Gastroesophageal sphincter (tissue), 4 donors: ENCODE measurements around the gene MDGA2. TPM values are rescaled to one million over a fixed set of nuclear protein-coding genes. Genes with fewer than 3 reads are reported as not detected.

Source experiments
- ATAC-seq: fragments of 150-250 bp; one replicate; pipeline ENCODE4 v1.9.1; 2016; ENCODE audit warnings: mild to moderate bottlenecking, moderate library complexity
- H3K27ac ChIP-seq, 4 donors: fragments of 200-600 bp; sonication (generic) in 3 of 4; 1 replicate in 3 of 4; 2 replicates in 1 of 4; pipeline ENCODE4 v1.5.1; 2016 to 2019
- H3K27me3 ChIP-seq: fragments of 200-600 bp; sonication (generic); one replicate; pipeline ENCODE4 v1.5.1; 2019
- H3K36me3 ChIP-seq, 2 donors: fragments of 200-600 bp; sonication (generic); one replicate each; pipeline ENCODE4 v1.5.1; 2019; ENCODE audit warnings: control low read depth in 1 of 2
- H3K4me1 ChIP-seq, 3 donors: fragments of 200-600 bp; sonication (generic); 1 replicate in 2 of 3; 2 replicates in 1 of 3; pipeline ENCODE4 v1.5.1; 2016 to 2019; ENCODE audit warnings: control low read depth in 2 of 3
- H3K4me3 ChIP-seq, 2 donors: fragments of 200-600 bp; sonication (generic); one replicate each; pipeline ENCODE4 v1.5.1; 2019; ENCODE audit warnings: mild to moderate bottlenecking in 1 of 2, moderate library complexity in 1 of 2
- H3K9me3 ChIP-seq, 3 donors: fragments of 200-600 bp; sonication (generic); one replicate each; pipeline ENCODE4 v1.5.1; 2017 to 2019; ENCODE audit warnings: control low read depth in 2 of 3
- EP300 ChIP-seq: sonication (generic); formaldehyde crosslinking; IDR thresholded peaks from one replicate; pipeline ENCODE4 v1.6.1; 2017; ENCODE audit warnings: antibody characterized with exemption, mild to moderate bottlenecking
- POLR2A ChIP-seq, 2 donors: fragments of 450-650 bp; IDR thresholded peaks; one replicate each; pipeline ENCODE4 v1.6.1; 2017; ENCODE audit warnings: antibody characterized with exemption in 2 of 2, mild to moderate bottlenecking in 2 of 2, moderate library complexity in 1 of 2
- POLR2AphosphoS5 ChIP-seq: sonication (generic); formaldehyde crosslinking; IDR thresholded peaks from one replicate; pipeline ENCODE4 v1.6.1; 2017; ENCODE audit warnings: antibody characterized with exemption
- WGBS, 2 donors: methylation state at CpG; one replicate each; pipeline ENCODE4 v1.1.5; 2018; ENCODE audit warnings: low coverage in 1 of 2; 5-methylcytosine and 5-hydroxymethylcytosine counted together
- total RNA-seq, 4 donors: library from RNA; depleted of rRNA; stranded (reverse); fragments of >200 nt; gene quantifications; one replicate each; pipeline ENCODE4 v1.1.0, GENCODE V29; 2016
- TF ChIP-seq, protein P1 (sequence below), 4 experiments: fragments of 200-600 bp in 2 of 4; fragments of 450-650 bp in 2 of 4; sonication (generic) in 1 of 4; IDR thresholded peaks; one replicate each; pipeline ENCODE4 v1.5.1; 2017 to 2019; ENCODE audit warnings: antibody characterized with exemption in 4 of 4, mild to moderate bottlenecking in 2 of 4, moderate library complexity in 2 of 4

The MDGA2 gene
- total RNA-seq, 4 donors from 2014 or later = 0.40 TPM; not detected in 3

DNA sequence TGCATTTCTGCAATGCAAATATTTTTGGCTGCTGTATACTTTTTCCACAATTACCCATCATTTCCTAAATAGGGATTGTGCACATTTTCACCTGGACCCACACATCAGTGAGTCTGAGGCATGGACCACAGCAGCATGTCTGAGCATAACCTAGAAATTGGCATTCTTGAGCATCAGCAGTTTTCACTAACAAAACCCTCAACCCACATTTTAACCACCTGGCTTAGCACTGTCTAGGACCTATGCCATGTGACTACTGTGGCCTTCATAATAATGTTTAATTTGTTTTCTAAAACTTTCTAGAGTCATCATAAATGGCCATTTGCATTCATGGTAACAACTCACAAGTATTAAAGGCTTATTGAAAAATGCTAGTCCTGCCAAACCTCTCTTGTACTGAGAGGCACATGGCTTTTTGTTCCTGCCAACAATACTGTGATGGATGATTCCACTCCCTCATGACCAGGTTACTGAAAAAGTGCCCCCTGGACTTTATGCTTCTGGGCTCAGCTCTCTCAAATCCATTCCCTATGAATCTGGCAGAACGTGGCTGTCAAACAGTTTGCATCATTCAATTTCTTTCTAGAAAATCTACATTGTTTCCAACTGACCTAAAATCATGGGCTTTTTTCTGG is 240.0 kb downstream of the MDGA2 start:
- no peaks in the 10 kb centered on the region for H3K9me3 ChIP-seq
- no peak for ATAC-seq
- no peaks in the 10 kb centered on the region for H3K36me3 ChIP-seq
- H3K4me3 ChIP-seq = no peak overlapping the region
- H3K27me3 ChIP-seq = no peaks in the 10 kb centered on the region
- no peak overlapping the region for H3K27ac ChIP-seq
- TF ChIP-seq POLR2A (IDR thresholded peaks at IDR 0.05) = no peak
- TF ChIP-seq, protein P1, sequence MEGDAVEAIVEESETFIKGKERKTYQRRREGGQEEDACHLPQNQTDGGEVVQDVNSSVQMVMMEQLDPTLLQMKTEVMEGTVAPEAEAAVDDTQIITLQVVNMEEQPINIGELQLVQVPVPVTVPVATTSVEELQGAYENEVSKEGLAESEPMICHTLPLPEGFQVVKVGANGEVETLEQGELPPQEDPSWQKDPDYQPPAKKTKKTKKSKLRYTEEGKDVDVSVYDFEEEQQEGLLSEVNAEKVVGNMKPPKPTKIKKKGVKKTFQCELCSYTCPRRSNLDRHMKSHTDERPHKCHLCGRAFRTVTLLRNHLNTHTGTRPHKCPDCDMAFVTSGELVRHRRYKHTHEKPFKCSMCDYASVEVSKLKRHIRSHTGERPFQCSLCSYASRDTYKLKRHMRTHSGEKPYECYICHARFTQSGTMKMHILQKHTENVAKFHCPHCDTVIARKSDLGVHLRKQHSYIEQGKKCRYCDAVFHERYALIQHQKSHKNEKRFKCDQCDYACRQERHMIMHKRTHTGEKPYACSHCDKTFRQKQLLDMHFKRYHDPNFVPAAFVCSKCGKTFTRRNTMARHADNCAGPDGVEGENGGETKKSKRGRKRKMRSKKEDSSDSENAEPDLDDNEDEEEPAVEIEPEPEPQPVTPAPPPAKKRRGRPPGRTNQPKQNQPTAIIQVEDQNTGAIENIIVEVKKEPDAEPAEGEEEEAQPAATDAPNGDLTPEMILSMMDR (IDR thresholded peaks at IDR 0.05) = no peak
- peaks cover 0 to 12% (median 0%) of the 10 kb centered on the region in 3 donors for H3K4me1 ChIP-seq
- 25 to 71% methylated on average over 1 of the region's 1 CpG for WGBS, 2 donors

DNA sequence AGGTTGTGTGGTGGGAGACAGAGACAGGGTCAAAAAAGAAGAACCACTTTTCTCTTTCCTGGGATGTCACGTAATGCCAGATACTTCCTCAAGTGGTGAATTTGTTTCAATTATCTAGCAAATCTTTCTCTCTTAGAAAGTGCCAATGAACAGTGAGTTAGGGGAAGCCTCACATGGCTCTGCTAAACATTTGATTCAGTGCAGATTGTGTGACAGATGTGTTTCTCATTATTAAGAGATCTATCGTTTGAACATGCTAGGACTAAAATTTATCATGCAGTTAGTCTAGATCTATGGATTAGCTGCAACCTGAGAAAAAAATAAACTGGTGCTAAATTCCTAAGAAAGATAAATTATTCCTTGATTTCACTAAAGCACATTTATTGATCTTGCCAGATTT is 247.8 kb downstream of the MDGA2 start:
- H3K4me1 ChIP-seq = no peaks in the 10 kb centered on the region
- TF ChIP-seq, protein P1 (IDR thresholded peaks at IDR 0.05) = no peak
- no peak for TF ChIP-seq POLR2AphosphoS5
- TF ChIP-seq POLR2A (IDR thresholded peaks at IDR 0.05) = no peak
- TF ChIP-seq EP300 = no peak
- WGBS, 2 donors = 48 to 60% methylated on average over 2 of the region's 2 CpGs

DNA sequence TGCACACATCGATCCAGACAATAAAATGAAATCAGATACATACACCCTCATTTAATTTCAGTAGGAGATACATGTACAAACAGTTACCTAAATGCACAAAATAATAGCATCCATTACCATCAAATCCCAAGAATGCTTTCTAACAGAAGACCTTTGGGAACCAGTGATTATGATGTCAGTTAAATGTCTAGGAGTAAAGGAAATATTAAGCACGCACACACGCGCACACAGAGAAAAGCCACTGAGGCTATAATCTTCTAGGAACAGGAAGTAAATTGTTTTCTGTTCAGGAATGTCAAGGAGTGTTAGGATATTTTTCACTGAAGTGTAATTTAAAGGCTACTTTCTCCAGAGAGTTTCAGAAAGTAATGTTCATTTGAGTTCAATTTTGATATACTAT is 250.1 kb downstream of the MDGA2 start:
- no peaks in the 10 kb centered on the region for H3K4me1 ChIP-seq
- 37 to 61% methylated on average over 4 of the region's 4 CpGs for WGBS, 2 donors
- no peak overlapping the region for H3K27ac ChIP-seq
- ATAC-seq = no peak
- no peaks in the 10 kb centered on the region for H3K36me3 ChIP-seq
- H3K27me3 ChIP-seq = no peaks in the 10 kb centered on the region
- no peak overlapping the region for H3K4me3 ChIP-seq
- TF ChIP-seq POLR2AphosphoS5 = no peak
- TF ChIP-seq, protein P1 (IDR thresholded peaks at IDR 0.05) = no peak
- no peak for TF ChIP-seq EP300
- TF ChIP-seq POLR2A (IDR thresholded peaks at IDR 0.05) = no peak
- H3K9me3 ChIP-seq = no peaks in the 10 kb centered on the region

More for the DNA sequence above, 247.8 kb downstream of the MDGA2 start:
- Histone ChIP-seq H3K9me3 (no peaks in the 10 kb centered on the region), H3K27me3 (no peaks in the 10 kb centered on the region), H3K27ac (no peak overlapping the region), H3K4me3 (no peak overlapping the region), H3K36me3 (no peaks in the 10 kb centered on the region)
- ATAC-seq = no peak

DNA sequence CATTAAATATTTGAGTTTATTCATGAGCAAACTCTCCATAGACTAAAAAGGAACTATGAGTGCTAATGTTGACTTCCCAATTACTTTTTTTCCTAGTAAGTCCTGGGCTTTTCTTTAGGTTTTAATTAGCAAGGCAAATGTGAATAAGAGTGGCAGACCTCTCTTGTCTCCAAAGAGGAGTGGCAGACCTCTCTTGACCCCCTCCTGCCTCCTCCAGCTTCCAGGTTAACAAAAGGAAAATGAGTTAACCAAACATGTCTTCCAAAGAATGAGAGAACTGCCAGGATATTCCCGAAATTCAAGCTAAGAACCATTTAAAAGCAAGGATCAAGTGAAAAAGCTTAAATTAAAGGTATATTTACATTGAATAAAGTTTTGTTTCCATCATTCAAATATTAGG is 253.2 kb downstream of the MDGA2 start:
- Histone ChIP-seq H3K27ac (no peak overlapping the region), H3K4me3 (no peak overlapping the region), H3K27me3 (no peaks in the 10 kb centered on the region), H3K9me3 (no peaks in the 10 kb centered on the region), H3K4me1 (no peaks in the 10 kb centered on the region), H3K36me3 (no peaks in the 10 kb centered on the region)
- no peak for ATAC-seq
- no peak for TF ChIP-seq EP300
- no peak for TF ChIP-seq POLR2AphosphoS5
- no peak for TF ChIP-seq POLR2A (IDR thresholded peaks at IDR 0.05)
- TF ChIP-seq, protein P1 (IDR thresholded peaks at IDR 0.05) = no peak
- 25 to 38% methylated on average over 1 of the region's 1 CpG for WGBS, 2 donors

DNA sequence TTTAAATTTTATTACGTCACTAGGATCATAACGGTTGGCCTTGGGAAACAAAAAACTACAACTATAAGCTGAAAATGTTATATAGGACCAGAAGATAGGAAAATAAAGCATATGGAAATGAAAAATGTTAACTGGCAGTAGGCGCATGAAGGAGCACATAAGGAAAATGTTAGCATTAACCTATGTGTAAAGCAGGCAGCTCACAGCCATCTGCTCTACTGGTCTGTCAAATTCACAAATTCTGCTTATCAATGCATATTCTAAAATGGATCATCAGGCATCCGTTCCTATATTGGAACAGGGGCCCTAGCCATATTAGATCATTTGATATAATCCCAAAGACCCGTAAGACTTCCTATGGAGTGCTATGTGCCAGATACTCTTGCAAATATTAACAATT is 263.9 kb downstream of the MDGA2 start:
- no peaks in the 10 kb centered on the region for H3K4me1 ChIP-seq
- ATAC-seq = no peak
- no peaks in the 10 kb centered on the region for H3K36me3 ChIP-seq
- H3K27ac ChIP-seq = no peak overlapping the region
- no peaks in the 10 kb centered on the region for H3K9me3 ChIP-seq
- WGBS, 2 donors = 79 to 81% methylated on average over 5 of the region's 5 CpGs
- no peak for TF ChIP-seq POLR2AphosphoS5
- no peak for TF ChIP-seq EP300
- TF ChIP-seq POLR2A (IDR thresholded peaks at IDR 0.05) = no peak
- TF ChIP-seq, protein P1 (IDR thresholded peaks at IDR 0.05) = no peak
- no peaks in the 10 kb centered on the region for H3K27me3 ChIP-seq
- no peak overlapping the region for H3K4me3 ChIP-seq
